Dedifferentiated amniotic fluid mesenchymal stem cell (primary cell): ENCODE data around the gene CACNA2D1.
"Not testable (repeated sequence)": the region's sequence is repeated elsewhere in the genome, so short reads cannot be mapped to it uniquely, and the experiment has no call there.

Experiments used
- DNase-seq: peaks from one replicate; pipeline ENCODE4 v3.0.0-alpha.2; 2016; ENCODE audit errors: extremely low spot score

CACNA2D1 gene

GRCh38 chr7:82172017-82172416 lies 271.6 kb downstream of the CACNA2D1 start:
- no peak for DNase-seq

DNA sequence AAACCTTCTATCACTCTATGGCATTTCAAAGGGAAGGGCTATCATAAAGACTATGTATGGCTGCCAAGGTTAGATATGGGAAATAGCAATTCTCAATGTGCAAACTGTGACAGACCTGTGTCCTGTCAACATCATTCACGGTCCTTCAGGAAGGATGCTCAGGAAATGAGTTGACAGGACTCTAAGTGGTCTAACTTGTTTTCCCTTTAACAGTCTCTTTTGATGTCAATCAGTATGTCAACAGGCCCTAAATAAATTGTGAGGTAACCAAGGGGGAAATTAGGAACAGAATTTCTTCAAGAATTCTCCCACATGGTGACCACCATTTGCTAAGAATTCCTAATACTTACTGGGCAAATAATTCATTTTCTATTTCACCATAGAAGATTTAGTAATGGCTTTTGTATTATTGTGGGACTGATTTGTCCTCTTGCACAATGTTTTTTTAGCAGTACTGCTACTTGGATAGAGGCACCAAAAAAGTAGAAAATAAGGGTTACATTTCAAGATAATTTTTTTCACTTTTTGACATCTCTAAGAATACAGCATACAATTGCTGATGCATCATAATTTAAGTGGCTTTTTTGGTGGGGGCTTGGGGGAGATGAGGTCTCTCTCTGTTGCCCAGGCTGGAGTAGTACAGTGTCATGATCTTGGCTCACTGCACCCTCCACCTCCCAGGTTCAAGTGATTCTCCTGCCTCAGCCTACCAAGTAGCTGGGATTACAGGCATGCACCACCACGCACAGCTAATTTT lies 275.8 kb downstream of the CACNA2D1 start:
- DNase-seq: no peak

GRCh38 chr7:82166260-82167015 lies 277.1 kb downstream of the CACNA2D1 start:
- DNase-seq: no peak

GRCh38 chr7:82164813-82165212 lies 278.8 kb downstream of the CACNA2D1 start:
- peak; percentile 69 for DNase-seq

- DNase-seq: no peak
Observed at GRCh38 chr7:82164410-82164809, 279.2 kb downstream of the CACNA2D1 start.

GRCh38 chr7:82163586-82163985 lies 280.0 kb downstream of the CACNA2D1 start:
- no peak for DNase-seq

DNA sequence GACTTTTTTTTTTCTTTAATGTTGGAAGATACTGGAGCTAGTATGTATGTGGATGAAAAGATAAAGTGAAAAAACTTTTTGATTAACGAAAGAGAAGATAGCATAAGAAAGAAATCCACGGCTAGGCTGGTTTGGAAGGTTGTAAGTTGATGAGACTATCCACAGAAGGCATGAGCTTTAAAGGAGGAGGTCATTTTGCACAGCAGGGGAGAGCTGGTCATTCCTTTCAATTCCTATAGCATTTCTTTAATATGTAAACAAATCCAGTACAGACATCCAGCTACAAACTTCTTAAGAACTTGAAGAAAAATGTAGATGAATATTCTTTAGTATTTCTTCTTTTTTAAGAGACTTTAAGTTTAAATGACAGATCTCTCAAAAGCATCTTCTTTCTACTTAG lies 281.3 kb downstream of the CACNA2D1 start:
- DNase-seq: no peak

- no peak for DNase-seq
Observed at GRCh38 chr7:82158327-82158726, 285.2 kb downstream of the CACNA2D1 start.

- no peak for DNase-seq
Observed at GRCh38 chr7:82156893-82157292, 286.7 kb downstream of the CACNA2D1 start.

DNA sequence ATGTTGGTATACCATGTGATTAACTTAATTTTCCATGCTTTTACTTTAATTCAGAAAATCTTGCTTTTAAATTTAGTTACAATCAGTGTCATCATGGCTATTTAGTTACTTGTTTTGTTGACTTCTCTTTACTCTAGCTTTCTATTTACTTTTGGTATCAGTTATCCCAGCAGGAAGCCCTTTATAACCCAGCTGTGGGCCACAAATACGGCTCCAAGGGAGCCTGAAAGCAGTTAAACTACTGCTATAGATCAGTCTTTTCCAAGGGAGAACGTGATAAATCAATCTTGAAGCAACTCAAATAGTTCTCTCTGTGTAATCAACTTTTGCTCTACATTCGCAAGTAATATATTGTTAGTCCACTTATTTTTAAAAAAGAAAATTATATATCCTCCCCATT lies 287.4 kb downstream of the CACNA2D1 start:
- DNase-seq: no peak

DNA sequence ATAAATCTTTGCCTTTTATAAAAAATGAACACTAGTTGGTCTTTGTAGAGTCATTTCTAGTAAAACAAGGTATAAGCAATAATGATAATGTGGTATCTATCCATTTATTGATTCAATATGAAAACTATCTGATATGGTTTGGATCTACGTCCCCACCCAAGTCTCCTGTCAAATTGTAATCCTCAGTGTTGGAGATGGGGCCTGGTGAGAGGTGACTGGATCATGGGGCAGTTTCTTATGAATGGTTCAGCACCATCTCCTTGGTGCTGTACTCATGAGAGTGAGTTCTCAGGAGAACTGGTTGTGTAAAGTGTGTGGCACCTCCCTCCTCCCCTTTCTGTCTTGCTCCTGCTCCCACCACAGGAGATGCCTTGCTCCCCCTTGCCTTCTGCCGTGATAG lies 288.8 kb downstream of the CACNA2D1 start:
- no peak for DNase-seq

GRCh38 chr7:82153776-82154175 lies 289.8 kb downstream of the CACNA2D1 start:
- DNase-seq: no peak

DNA sequence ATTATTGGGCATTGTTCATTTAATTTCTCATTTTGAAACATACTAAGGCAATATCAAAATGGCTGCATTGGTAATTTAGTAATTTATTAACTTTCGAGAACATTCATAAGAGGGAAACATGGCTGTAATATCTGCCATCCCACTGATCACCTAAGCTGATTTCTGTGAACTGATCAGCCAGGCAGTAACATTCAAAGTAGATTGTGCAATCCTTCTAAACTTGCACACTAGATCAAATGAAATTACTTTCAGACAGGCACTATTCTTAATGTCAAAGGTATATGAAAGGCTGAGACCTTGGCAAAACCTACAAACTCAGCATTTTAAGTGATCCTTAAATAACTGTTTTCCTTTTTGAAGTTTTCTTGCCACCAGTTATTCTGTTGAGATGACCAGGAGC lies 290.7 kb downstream of the CACNA2D1 start:
- DNase-seq: no peak

GRCh38 chr7:82146491-82146890 lies 297.1 kb downstream of the CACNA2D1 start:
- DNase-seq: no peak

- no peak for DNase-seq
Observed at GRCh38 chr7:82142263-82142864, 301.2 kb downstream of the CACNA2D1 start.

GRCh38 chr7:82141427-82141826 lies 302.1 kb downstream of the CACNA2D1 start:
- DNase-seq: no peak

GRCh38 chr7:82140608-82141007 lies 303.0 kb downstream of the CACNA2D1 start:
- not testable (repeated sequence) for DNase-seq

DNA sequence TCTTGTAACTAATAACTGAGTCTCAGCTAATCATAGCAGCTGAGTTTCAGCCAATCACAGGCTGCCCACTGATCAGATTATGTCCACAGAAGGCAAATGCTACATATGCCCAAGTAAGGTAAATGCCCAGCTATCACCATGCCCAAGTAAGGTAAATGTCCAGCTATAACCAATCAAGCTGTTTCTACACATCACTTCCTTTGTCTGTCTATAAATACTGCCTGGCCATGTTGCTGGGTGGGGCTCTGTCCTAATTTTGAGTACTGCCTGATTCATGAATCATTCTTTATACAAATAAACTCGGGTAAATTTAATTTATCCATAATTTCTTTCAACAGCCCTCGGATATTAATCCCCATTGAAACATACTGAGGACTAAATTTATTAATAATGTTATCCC lies 312.4 kb downstream of the CACNA2D1 start:
- DNase-seq: no peak

DNA sequence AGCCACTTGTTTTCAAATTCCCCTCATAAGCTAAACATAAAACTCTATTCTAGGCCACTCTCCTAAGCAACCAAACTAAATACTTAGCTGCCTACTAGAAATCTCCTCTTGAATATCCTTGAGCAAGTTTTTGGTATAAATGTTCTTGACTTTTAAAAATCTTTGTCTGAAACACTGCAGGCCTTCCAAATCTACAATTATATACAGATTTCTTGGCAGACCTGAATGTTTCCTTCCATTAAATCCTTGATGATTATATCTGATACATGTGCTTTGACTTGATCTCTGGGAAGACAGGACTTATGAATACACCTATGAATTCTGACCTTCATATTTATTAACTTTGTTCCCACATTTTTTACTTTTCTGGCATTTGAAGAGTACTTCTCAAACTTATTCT lies 314.5 kb downstream of the CACNA2D1 start:
- no peak for DNase-seq

DNA sequence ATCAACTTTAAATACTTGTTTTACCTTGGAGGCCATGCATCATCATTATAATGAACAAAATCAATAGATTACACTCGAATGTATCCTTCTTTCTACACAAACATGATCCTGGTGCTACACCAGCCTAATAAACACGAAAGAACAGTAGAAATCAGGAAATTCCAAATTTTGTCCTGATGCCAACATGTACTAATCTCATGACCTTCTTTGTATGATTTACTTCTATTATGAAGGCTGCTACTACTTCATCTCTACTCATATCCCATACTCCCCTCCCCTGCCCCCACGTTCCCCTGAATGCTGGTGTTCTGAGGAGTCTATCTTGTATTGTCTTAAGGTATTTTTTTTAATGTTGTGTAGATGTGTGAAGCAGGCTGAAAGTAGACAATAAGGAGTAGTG lies 315.0 kb downstream of the CACNA2D1 start:
- DNase-seq: no peak

DNA sequence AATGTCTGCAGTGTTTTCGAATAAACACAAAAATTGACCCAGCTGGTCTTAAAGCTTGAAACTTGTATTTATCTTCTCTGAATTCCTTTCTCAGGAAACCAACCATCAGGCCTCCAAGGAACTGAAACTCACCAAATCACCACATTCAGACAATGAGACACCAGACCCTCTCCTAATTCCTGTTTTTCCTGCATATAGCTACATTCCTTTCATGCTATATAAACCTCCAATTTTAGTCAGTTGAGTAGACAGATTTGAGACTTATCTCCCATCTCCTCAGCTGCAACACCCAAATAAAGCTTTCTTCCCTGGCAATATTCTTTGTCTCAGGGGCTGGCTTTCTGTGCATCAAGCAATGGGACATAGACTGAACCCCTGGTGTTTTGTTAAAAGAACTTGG lies 317.0 kb downstream of the CACNA2D1 start:
- DNase-seq: no peak

DNA sequence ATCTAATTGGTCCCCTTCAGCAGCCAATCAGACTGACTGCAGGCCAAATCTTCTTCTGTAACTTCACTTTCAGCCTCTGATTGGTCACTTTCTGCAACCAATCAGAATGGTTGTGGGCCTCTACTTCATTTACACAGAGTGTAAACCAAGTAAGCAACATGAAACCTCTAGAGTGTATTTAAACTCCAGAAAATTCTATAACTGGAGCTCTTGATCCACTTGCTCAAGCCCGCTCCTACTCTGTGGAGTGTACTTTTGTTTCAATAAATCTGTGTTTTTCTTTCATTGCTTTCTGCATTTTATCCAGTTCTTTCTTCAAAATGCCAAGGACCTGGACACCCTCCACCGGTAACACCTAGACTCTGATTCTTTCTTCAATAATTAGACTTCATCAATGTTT lies 319.1 kb downstream of the CACNA2D1 start:
- DNase-seq: no peak

GRCh38 chr7:82122275-82122674 lies 321.3 kb downstream of the CACNA2D1 start:
- no peak for DNase-seq
